Skin of body (tissue), 3 donors: ENCODE data around the gene TCF12. TPM values are rescaled to one million over a fixed set of nuclear protein-coding genes. Genes with fewer than 3 reads are reported as not detected.

Source experiments
- DNase-seq: peaks from one replicate; lab custom pipeline; 2025; lab: John Stamatoyannopoulos, UW
- small RNA-seq: library from RNA; depleted of rRNA; stranded (forward); fragments of <200 nt; gene quantifications from one replicate; pipeline ENCODE3, GENCODE V24; 2014; ENCODE audit warnings: low replicate concordance
- total RNA-seq: library from RNA; depleted of rRNA; stranded (reverse); fragments of >200 nt; gene quantifications from one replicate; pipeline ENCODE4 v1.2.3, GENCODE V29; 2014

TCF12 gene
- total RNA-seq, 1 donor from 2014 or later: 184 TPM

DNA sequence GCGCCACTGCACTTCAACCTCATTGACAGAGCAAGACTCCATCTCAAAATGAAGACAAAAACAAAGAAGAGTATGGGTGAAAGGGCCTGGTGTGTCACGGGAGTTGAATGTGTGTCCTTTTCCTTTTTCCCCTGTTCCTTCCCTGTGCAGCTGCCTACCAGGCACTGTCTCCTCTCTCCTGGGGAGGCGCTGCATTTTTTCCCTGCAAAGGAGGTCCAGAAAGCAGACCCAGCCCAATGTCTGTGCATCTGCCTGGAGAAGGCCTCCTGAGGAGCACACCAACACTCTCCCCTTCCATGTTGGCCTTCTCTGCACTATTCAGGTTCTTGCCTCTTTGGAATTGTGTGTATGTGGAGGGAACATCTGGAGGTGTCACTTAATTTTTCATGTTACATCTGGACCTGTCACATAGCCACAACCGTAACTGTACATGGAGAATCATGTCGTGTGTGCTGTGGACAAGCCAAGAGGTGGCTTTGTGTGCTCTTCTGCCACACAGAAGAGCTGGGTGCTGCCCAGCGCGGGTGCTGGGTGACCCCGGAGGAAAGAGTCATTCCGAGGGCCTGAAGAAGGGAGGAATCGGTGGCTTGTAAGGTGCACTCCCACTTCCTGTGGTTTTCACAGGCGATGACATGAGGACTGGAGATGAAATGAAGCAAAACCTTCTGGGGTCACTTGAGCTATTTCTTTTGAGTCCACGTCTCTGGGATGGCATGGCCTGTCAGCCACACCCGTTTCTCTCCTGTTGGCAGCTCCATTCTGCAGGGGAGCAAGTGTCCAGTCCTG is 411.3 kb downstream of the TCF12 start:
- DNase-seq: no peak

DNA sequence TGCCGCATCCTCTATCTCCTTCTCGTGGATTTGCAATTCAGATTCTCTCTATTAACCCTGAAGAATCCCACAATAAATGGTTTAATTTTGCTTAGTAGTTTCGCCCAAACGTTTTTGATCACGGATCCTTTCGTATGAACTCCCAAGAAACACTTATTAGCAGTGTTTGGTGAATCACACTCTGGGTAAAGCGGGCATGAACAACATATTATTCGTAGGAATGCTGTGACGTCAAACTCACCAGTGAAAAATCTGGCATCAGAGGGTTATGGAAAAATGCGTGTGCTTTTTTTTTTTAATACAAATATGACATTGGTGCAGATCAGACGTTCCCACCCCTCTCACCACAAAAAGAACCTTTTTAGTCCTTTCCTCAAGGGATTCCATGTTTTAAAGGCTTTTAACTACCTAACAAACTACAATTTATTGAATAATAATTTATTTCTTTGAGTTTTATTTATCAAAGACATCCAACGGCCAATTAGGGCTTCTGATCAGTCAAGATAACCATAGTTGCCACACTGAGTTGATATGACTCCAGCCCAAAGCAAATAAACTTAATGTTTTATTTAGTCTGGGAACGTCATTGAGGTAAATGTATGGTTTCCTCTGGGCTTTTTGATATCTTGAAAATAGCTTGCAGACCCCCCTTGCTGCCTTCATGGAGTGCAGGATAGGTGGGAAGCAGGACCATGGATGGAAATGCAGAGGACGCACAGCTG is 412.3 kb downstream of the TCF12 start:
- DNase-seq: no peak

DNA sequence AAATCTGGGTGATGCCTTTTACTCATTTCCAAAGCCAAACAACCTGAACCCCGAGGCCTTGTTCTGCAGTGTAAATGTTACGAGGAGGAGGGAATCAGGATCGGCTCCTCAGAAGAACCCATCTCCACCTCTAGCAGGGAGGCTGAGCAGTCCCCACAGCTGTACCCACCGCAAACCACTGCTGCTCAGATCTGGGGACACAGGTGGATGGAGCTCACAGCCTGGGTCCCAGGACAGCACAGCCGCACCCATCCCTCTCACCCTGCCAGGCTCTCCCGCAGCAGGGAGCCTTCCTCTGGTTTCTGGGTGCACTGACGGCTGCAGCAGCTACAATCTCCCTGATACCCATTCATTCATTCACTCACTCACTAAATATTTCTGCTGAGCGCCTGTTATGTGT is 413.9 kb downstream of the TCF12 start:
- no peak for DNase-seq

DNA sequence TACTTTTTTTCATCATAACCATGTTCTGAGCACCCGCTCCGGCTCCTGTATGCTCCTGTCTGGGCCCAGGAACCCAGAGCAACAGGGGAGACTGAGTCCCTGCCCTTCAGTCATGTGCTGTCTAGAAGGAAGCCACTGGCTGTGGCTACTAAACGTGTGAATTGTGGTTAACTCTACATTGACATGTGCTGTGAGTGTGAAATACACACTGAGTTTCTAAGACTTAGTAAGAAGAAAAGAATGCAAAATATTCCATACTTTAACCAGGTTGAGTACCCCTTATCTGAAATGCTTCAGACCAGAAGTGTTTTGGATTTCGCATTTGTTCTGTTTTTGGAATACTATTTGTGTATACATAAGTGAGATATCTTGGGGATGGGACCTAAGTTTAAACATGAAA is 415.0 kb downstream of the TCF12 start:
- no peak for DNase-seq

DNA sequence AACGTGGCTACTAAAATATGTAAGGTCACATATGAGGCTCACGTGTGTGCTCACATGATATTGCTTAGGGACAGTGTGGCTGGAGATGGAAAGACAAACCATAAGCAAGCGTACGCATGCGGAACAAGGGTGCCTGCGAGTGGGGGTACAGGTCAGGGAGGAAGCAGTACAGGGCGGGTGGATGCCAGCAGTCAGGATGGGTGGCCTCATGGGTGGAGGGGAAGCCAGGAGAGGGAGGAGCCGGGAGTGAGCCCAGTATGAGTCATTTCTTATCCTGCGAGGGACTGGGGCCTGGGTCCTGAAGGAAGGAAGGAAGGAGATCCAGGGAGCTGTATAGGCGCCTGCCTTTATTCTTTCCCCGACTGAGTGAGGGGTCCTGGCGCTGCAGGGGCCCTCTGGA is 415.8 kb downstream of the TCF12 start:
- no peak for DNase-seq

DNA sequence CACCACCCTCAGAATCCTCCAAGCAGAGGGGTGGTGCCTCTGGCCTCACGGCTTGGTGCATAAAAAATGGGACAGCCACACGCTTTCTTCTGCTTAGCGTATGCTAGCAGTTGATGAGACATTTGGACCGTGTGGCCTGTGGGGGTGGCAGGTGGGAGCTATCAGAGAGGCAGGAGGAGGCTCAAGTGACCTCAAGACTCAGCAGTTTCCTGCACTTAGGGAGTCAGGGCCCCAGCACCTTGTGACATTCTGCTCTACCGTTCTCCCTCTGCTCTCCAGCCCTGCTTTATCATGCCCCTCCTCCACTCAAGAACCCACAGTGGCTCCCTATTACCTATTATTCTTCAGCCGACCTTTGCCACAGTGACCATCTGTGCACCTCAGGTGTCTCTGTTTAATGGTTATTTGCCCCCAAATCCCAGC is 416.9 kb downstream of the TCF12 start:
- no peak for DNase-seq

DNA sequence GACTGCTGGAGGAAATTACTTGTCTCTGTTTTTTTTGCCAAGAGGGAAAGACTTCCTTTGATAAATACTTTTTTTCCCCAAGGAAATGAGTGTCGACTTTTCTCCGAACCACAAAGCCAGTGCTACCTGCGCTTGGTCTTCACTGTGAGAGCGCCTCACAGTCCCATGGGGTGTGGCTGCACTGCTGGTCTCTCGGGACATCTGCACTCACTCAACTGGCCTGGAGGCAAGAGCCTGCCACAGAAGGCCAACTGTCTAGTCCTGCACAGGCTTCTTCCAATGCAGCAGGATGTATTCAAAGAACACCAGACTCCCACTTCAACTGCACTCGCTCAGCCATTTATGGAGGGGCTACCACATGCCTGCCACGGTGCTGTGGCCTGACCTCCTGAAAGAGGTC is 417.3 kb downstream of the TCF12 start:
- DNase-seq: no peak

DNA sequence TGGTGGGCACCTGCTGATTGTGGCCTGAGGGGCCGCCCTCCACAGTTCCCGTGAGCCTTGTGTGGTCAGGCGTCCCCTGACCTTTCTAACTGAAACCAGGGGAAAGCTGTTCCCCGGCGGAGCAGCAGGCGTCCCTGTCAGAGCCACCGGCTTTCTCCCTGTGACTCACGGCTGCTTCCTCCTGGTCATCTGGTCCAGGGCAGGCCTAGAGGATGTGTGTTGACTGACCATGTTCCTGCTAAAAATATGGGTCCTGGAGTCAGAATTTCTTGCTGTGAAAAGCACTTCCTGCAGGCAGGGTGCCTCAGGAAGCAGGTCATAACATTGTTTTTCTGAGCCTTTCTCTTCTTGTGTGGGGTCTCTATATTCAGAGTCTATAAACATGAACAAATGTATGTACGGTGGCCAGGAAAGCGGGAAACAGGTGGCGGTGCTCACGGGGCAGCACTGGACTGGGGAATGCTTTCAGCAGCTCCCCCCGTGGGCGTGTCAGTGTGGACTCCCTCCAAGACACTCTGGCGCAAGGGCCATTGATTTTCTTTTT is 419.5 kb downstream of the TCF12 start:
- DNase-seq: no peak

DNA sequence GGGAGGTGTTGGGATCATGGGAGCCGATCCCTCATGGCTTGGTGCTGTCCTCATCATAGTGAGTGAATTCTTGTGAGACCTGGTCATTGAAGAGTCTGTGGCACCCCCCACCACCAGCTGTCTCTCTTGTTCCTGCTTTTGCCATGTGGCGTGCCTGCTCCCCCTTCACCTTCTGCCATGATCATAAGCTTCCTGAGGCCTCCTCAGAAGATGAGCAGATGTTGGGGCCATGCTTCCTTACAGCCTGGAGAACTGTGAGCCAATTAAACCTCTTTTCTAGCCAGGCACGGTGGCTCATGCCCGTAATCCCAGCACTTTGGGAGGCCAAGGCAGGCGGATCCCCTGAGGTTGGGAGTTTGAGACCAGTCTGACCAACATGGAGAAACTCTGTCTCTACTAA is 420.9 kb downstream of the TCF12 start:
- DNase-seq: no peak

Small RNA genes lying within 50 kb of the gene (small RNA-seq; reads per million reads assigned to genes)
- gene RF01210: not detected

Other genes with a start within 250 kb of the TCF12 start
- 69.0 TPM for gene ZNF280D, start 185.1 kb upstream of the TCF12 start, total RNA-seq